PC-3 (cell line): ENCODE data around the gene ATP8A1. TPM values are rescaled to one million over a fixed set of nuclear protein-coding genes. Genes with fewer than 3 reads are reported as not detected.

ENCODE experiments used
- ATAC-seq: fragments of 200-7000 bp; cut with Tn5 transposase; 2 replicates; pipeline ENCODE4 v1.9.1; 2020; ENCODE audit warnings: mild to moderate bottlenecking, moderate library complexity
- BruUV-seq: library from RNA; stranded (reverse); fragments of 400-500 nt; replicated peaks from 2 replicates; lab custom pipeline; 2021; lab: Mats Ljungman, UMichigan
- CTCF ChIA-PET: fragments of 300-600 bp; sonication (Branson Sonifier 250); formaldehyde crosslinking; loops from one replicate; lab custom pipeline; 2022; ENCODE audit warnings: antibody characterized with exemption; lab: Charles Lee
- POLR2A ChIA-PET: fragments of 300-600 bp; sonication (Branson Sonifier 250); formaldehyde crosslinking; loops from one replicate; lab custom pipeline; 2022; ENCODE audit warnings: antibody characterized with exemption; ENCODE audit not compliant: unreplicated experiment; lab: Charles Lee
- DNase-seq: peaks from one replicate; pipeline ENCODE4 v3.0.0-alpha.2; 2015
- H2AFZ ChIP-seq: fragments of 300-600 bp; sonication (generic); 2 replicates; pipeline ENCODE4 v1.6.0; 2016; ENCODE audit warnings: antibody characterized with exemption, low read length
- H3F3A ChIP-seq: fragments of 300-600 bp; sonication (generic); one replicate; pipeline ENCODE4 v1.6.0; 2017; ENCODE audit warnings: antibody characterized with exemption, low read length, control low read depth, mild to moderate bottlenecking; ENCODE audit not compliant: unreplicated experiment
- H3K27ac ChIP-seq: fragments of 300-600 bp; sonication (generic); 2 replicates; pipeline ENCODE4 v1.5.1; 2016; ENCODE audit warnings: mild to moderate bottlenecking, low read length
- H3K27me3 ChIP-seq: fragments of 300-600 bp; sonication (generic); 2 replicates; pipeline ENCODE4 v1.6.1; 2016; ENCODE audit warnings: low read length, mixed read lengths
- H3K36me3 ChIP-seq: fragments of 300-600 bp; sonication (generic); 2 replicates; pipeline ENCODE4 v1.6.1; 2016; ENCODE audit warnings: low read depth, mixed run types, low read length, mixed read lengths
- H3K4me1 ChIP-seq: fragments of 300-600 bp; sonication (generic); 2 replicates; pipeline ENCODE4 v1.5.1; 2016; ENCODE audit warnings: low read length; ENCODE audit not compliant: insufficient read depth
- H3K4me2 ChIP-seq: fragments of 300-600 bp; sonication (generic); 2 replicates; pipeline ENCODE4 v1.6.0; 2016; ENCODE audit warnings: low read length
- H3K4me3 ChIP-seq: fragments of 300-600 bp; sonication (generic); 2 replicates; pipeline ENCODE4 v1.5.1; 2016; ENCODE audit warnings: mild to moderate bottlenecking, low read length, mixed read lengths
- H3K79me2 ChIP-seq: fragments of 300-600 bp; sonication (generic); 2 replicates; pipeline ENCODE4 v1.6.1; 2017; ENCODE audit warnings: low read length, mixed read lengths
- H3K9ac ChIP-seq: fragments of 300-600 bp; sonication (generic); 2 replicates; pipeline ENCODE4 v1.6.0; 2016; ENCODE audit warnings: mild to moderate bottlenecking, low read length
- H3K9me2 ChIP-seq: fragments of 300-600 bp; sonication (generic); replicated peaks from 2 replicates; pipeline ENCODE4 v1.6.1; 2016; ENCODE audit warnings: mixed run types, low read length, mixed read lengths
- H3K9me3 ChIP-seq: fragments of 300-600 bp; sonication (generic); 2 replicates; pipeline ENCODE4 v1.6.1; 2016; ENCODE audit warnings: low read length, mixed read lengths
- H4K20me1 ChIP-seq: fragments of 300-600 bp; sonication (generic); 2 replicates; pipeline ENCODE4 v1.6.1; 2016; ENCODE audit warnings: low read length, mixed read lengths
- CTCF ChIP-seq: fragments of 300-600 bp; sonication (generic); conservative IDR thresholded peaks from 2 replicates; pipeline ENCODE4 v1.5.1; 2017; ENCODE audit warnings: antibody characterized with exemption, low read depth, mild to moderate bottlenecking, low read length
- EZH2 ChIP-seq: fragments of 300-600 bp; sonication (generic); IDR thresholded peaks from one replicate; pipeline ENCODE4 v1.6.1; 2017; ENCODE audit warnings: antibody characterized with exemption, mild to moderate bottlenecking, low read length; ENCODE audit not compliant: unreplicated experiment
- EZH2phosphoT487 ChIP-seq: fragments of 300-600 bp; sonication (generic); IDR thresholded peaks from 2 replicates; pipeline ENCODE4 v1.6.1; 2018; ENCODE audit warnings: mild to moderate bottlenecking, antibody characterized with exemption, low read length, borderline replicate concordance
- intact Hi-C: fragments of 100-400 bp; cut with micrococcal nuclease; formaldehyde crosslinking; loops from 2 replicates; pipeline ENCODE4 v1.9.0; 2023
- total RNA-seq: library from RNA; depleted of rRNA; stranded (reverse); fragments of >200 nt; gene quantifications from 2 replicates; pipeline ENCODE4 v1.2.3, GENCODE V29; 2014

ATP8A1 gene
- total RNA-seq, 1 experiment from 2014 or later: 3.9 TPM

- CTCF ChIA-PET: no interaction called here
- no peak overlapping the region for H3K4me3 ChIP-seq
- intact Hi-C loops: no loop called here
- DNase-seq (no peak), ATAC-seq (no peak)
- H4K20me1 ChIP-seq: no peaks in the 10 kb centered on the region
- no peaks in the 10 kb centered on the region for H3K9me2 ChIP-seq
- no peaks in the 10 kb centered on the region for H3K36me3 ChIP-seq
- H3K9me3 ChIP-seq: no peaks in the 10 kb centered on the region
- no TSS peak for BruUV-seq
- TF ChIP-seq EZH2 (no peak), CTCF (no peak), EZH2phosphoT487 (no peak)
- peak overlapping the region; percentile 73 for H3K27ac ChIP-seq
- peaks cover 60% of the 10 kb centered on the region for H3K4me1 ChIP-seq
- peaks cover 5% of the 10 kb centered on the region for H3F3A ChIP-seq
- H3K79me2 ChIP-seq: no peaks in the 10 kb centered on the region
- POLR2A ChIA-PET: no interaction called here
- peak overlapping the region; percentile 30 for H3K9ac ChIP-seq
- H3K27me3 ChIP-seq: no peaks in the 10 kb centered on the region
- H3K4me2 ChIP-seq: peak overlapping the region; percentile 25
- H2AFZ ChIP-seq: no peak overlapping the region
Observed at GRCh38 chr4:42416017-42416416, 240.9 kb downstream of the ATP8A1 start.

GRCh38 chr4:42415281-42415680, 241.6 kb downstream of the ATP8A1 start:
- BruUV-seq: no TSS peak
- H4K20me1 ChIP-seq: no peaks in the 10 kb centered on the region
- H3K27ac ChIP-seq: peak overlapping the region; percentile 73
- H3K4me1 ChIP-seq: peaks cover 67% of the 10 kb centered on the region
- ATAC-seq (peak; percentile 9), DNase-seq (peak; percentile 66)
- no peak overlapping the region for H2AFZ ChIP-seq
- H3K9me3 ChIP-seq: no peaks in the 10 kb centered on the region
- CTCF ChIA-PET: no interaction called here
- no peak overlapping the region for H3K4me3 ChIP-seq
- H3K9me2 ChIP-seq: no peaks in the 10 kb centered on the region
- H3K79me2 ChIP-seq: no peaks in the 10 kb centered on the region
- H3K9ac ChIP-seq: no peak overlapping the region
- intact Hi-C loops: no loop called here
- POLR2A ChIA-PET: no interaction called here
- no peaks in the 10 kb centered on the region for H3K27me3 ChIP-seq
- peaks cover 5% of the 10 kb centered on the region for H3F3A ChIP-seq
- no peak for TF ChIP-seq EZH2
- TF ChIP-seq CTCF: no peak
- TF ChIP-seq EZH2phosphoT487: no peak
- peak overlapping the region; percentile 25 for H3K4me2 ChIP-seq
- H3K36me3 ChIP-seq: no peaks in the 10 kb centered on the region

GRCh38 chr4:42412251-42412650, 244.7 kb downstream of the ATP8A1 start:
- ATAC-seq (peak; percentile 72), DNase-seq (peak; percentile 89)
- H3K27ac ChIP-seq: peak overlapping the region; percentile 94
- ChIA-PET CTCF (interaction anchor here (0.6 kb wide), 1 partner anchor 41 kb away, joined by 4 read pairs; no protein-coding TSS in a partner anchor), POLR2A (no interaction called here)
- intact Hi-C loops: loop anchor here (2.0 to 5.0 kb wide), 4 partner anchors 15 to 420 kb away; partner anchors contain the start of genes ATP8A1, SHISA3 and SLC30A9
- H3K9me3 ChIP-seq: no peaks in the 10 kb centered on the region
- BruUV-seq: no TSS peak
- peaks cover 96% of the 10 kb centered on the region for H3K4me1 ChIP-seq
- peak overlapping the region; percentile 54 for H3K9ac ChIP-seq
- no peaks in the 10 kb centered on the region for H4K20me1 ChIP-seq
- peaks cover 5% of the 10 kb centered on the region; the same call in 1 of the 2 replicates for H3K79me2 ChIP-seq
- peak overlapping the region; percentile 80 for H3K4me2 ChIP-seq
- H3K36me3 ChIP-seq: no peaks in the 10 kb centered on the region
- H3K4me3 ChIP-seq: peak overlapping the region; percentile 44
- TF ChIP-seq EZH2phosphoT487 (no peak), EZH2 (no peak), CTCF (no peak)
- H3K27me3 ChIP-seq: no peaks in the 10 kb centered on the region
- peaks cover 5% of the 10 kb centered on the region for H3F3A ChIP-seq
- 0 out of 2 replicates have a peak overlapping the region, but pooled peaks have one; percentile 39 for H2AFZ ChIP-seq
- no peaks in the 10 kb centered on the region for H3K9me2 ChIP-seq
